Peyer's patch (tissue), 4 donors: ENCODE results near the gene PSMB2. TPM values are rescaled to one million over a fixed set of nuclear protein-coding genes. Genes with fewer than 3 reads are reported as not detected.

ENCODE experiments used
- DNase-seq, 3 donors: peaks; one replicate each; pipeline ENCODE4 v3.0.0-alpha.2; 2017 to 2019
- H3K27ac ChIP-seq, 4 donors: fragments of 200-600 bp; sonication (generic); one replicate each; pipeline ENCODE4 v1.5.1; 2016 to 2019
- H3K27me3 ChIP-seq, 2 donors: fragments of 200-600 bp; sonication (generic); one replicate each; pipeline ENCODE4 v1.5.1; 2019
- H3K36me3 ChIP-seq, 3 donors: fragments of 200-600 bp; sonication (generic); one replicate each; pipeline ENCODE4 v1.5.1; 2016 to 2019
- H3K4me1 ChIP-seq, 4 donors: fragments of 200-600 bp; sonication (generic); one replicate each; pipeline ENCODE4 v1.5.1; 2016 to 2019
- H3K4me3 ChIP-seq, 4 donors: fragments of 200-600 bp; sonication (generic); 1 replicate in 3 of 4; 2 replicates in 1 of 4; pipeline ENCODE4 v1.5.1; 2016 to 2019; ENCODE audit warnings: mild to moderate bottlenecking in 1 of 4
- H3K9me3 ChIP-seq, 4 donors: fragments of 200-600 bp; sonication (generic); one replicate each; pipeline ENCODE4 v1.5.1; 2016 to 2019; ENCODE audit warnings: mild to moderate bottlenecking in 1 of 4
- POLR2A ChIP-seq, 2 donors: fragments of 450-650 bp; IDR thresholded peaks; one replicate each; pipeline ENCODE4 v1.5.1; 2017; ENCODE audit warnings: antibody characterized with exemption in 2 of 2, mild to moderate bottlenecking in 2 of 2, moderate library complexity in 2 of 2
- total RNA-seq, 4 donors: library from RNA; depleted of rRNA; stranded (reverse); fragments of >200 nt; gene quantifications; one replicate each; pipeline ENCODE4 v1.1.0, GENCODE V29; 2016
- TF ChIP-seq, protein P1 (sequence below), 6 experiments: fragments of 450-650 bp in 4 of 6; fragments of 200-600 bp in 2 of 6; sonication (generic) in 1 of 6; IDR thresholded peaks; one replicate each; pipeline ENCODE4 v1.5.1; 2017 to 2019; ENCODE audit warnings: antibody characterized with exemption in 6 of 6, mild to moderate bottlenecking in 3 of 6, moderate library complexity in 1 of 6

PSMB2 gene
- total RNA-seq, 4 donors from 2014 or later, result 31.5 to 79.2 (median 42.6) TPM

DNA sequence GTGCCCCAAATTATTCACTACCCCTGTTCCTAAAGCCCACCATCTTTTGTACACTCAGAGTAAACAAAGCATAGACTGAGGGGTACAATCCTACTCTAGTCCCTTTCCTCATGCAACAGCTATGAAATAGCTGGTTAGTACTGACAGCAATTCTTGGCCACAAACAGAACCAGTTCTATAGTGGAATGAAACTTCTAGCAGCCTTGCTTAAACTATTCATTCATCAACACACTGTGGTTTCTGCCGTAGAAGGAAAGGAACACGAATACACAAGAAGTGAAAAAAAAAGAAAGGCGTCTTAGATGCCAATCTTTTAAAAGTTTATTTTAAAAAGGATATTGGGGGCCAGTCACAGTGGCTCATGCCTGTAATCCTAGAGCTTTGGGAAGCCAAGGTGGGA, 9.9 kb downstream of the PSMB2 start:
- no peaks in the 10 kb centered on the region for H3K9me3 ChIP-seq
- peaks cover 0 to 5% (median 0%) of the 10 kb centered on the region in 4 donors for H3K4me1 ChIP-seq

DNA sequence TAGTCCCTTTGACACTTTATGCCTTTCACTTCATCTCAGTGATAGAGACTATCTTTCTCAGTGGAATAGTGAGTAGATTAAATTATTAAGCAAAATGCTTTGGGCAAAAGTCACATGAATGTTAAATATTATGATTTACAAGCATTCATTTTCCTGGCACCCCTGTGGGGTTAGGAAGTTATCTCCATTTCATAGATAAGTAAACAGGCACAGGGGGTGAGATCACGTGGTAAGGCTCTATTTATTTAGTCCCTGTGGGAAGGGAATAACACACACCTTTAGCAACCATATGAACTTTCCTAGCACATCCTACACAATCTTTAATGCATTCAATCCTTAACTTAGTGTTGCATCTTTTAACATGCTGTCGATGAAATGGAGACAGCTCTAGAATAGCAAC, 12.3 kb downstream of the PSMB2 start:
- TF ChIP-seq, protein P1, sequence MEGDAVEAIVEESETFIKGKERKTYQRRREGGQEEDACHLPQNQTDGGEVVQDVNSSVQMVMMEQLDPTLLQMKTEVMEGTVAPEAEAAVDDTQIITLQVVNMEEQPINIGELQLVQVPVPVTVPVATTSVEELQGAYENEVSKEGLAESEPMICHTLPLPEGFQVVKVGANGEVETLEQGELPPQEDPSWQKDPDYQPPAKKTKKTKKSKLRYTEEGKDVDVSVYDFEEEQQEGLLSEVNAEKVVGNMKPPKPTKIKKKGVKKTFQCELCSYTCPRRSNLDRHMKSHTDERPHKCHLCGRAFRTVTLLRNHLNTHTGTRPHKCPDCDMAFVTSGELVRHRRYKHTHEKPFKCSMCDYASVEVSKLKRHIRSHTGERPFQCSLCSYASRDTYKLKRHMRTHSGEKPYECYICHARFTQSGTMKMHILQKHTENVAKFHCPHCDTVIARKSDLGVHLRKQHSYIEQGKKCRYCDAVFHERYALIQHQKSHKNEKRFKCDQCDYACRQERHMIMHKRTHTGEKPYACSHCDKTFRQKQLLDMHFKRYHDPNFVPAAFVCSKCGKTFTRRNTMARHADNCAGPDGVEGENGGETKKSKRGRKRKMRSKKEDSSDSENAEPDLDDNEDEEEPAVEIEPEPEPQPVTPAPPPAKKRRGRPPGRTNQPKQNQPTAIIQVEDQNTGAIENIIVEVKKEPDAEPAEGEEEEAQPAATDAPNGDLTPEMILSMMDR (IDR thresholded peaks at IDR 0.05), result no peak
- TF ChIP-seq POLR2A (IDR thresholded peaks at IDR 0.05), result no peak
- Histone ChIP-seq H3K4me1 (peaks cover 0 to 5% (median 0%) of the 10 kb centered on the region in 4 donors), H3K9me3 (no peaks in the 10 kb centered on the region), H3K36me3 (peaks cover 0 to 69% (median 0%) of the 10 kb centered on the region in 3 donors), H3K4me3 (no peak overlapping the region), H3K27me3 (no peaks in the 10 kb centered on the region), H3K27ac (no peak overlapping the region)
- no peak for DNase-seq

More for the DNA sequence above, 9.9 kb downstream of the PSMB2 start:
- TF ChIP-seq, protein P1 (IDR thresholded peaks at IDR 0.05), result no peak
- TF ChIP-seq POLR2A (IDR thresholded peaks at IDR 0.05), result no peak
- no peaks in the 10 kb centered on the region for H3K27me3 ChIP-seq
- no peak overlapping the region for H3K4me3 ChIP-seq
- H3K27ac ChIP-seq, result no peak overlapping the region
- no peak for DNase-seq
- H3K36me3 ChIP-seq, result peaks cover 0 to 80% (median 0%) of the 10 kb centered on the region in 3 donors

- Histone ChIP-seq H3K27me3 (no peaks in the 10 kb centered on the region), H3K9me3 (no peaks in the 10 kb centered on the region), H3K4me1 (no peaks in the 10 kb centered on the region), H3K27ac (no peak overlapping the region), H3K4me3 (no peak overlapping the region), H3K36me3 (peaks cover 0 to 36% (median 0%) of the 10 kb centered on the region in 3 donors)
- no peak for TF ChIP-seq POLR2A (IDR thresholded peaks at IDR 0.05)
- TF ChIP-seq, protein P1 (IDR thresholded peaks at IDR 0.05), result no peak
- DNase-seq, result no peak
Observed at GRCh38 chr1:35623832-35624231, 17.5 kb downstream of the PSMB2 start.

- H3K4me1 ChIP-seq, result no peaks in the 10 kb centered on the region
Observed at GRCh38 chr1:35622510-35623178, 18.7 kb downstream of the PSMB2 start.

GRCh38 chr1:35619237-35620121, 21.8 kb downstream of the PSMB2 start:
- DNase-seq, result no peak
- Histone ChIP-seq H3K27ac (no peak overlapping the region), H3K4me1 (no peaks in the 10 kb centered on the region), H3K9me3 (no peaks in the 10 kb centered on the region), H3K4me3 (no peak overlapping the region), H3K27me3 (no peaks in the 10 kb centered on the region), H3K36me3 (peaks cover 0 to 25% (median 0%) of the 10 kb centered on the region in 3 donors)
- TF ChIP-seq, protein P1 (IDR thresholded peaks at IDR 0.05), result no peak

More at GRCh38 chr1:35622510-35623178, 18.7 kb downstream of the PSMB2 start:
- no peaks in the 10 kb centered on the region for H3K27me3 ChIP-seq
- H3K4me3 ChIP-seq, result no peak overlapping the region
- TF ChIP-seq, protein P1 (IDR thresholded peaks at IDR 0.05), result no peak
- TF ChIP-seq POLR2A (IDR thresholded peaks at IDR 0.05), result no peak
- H3K9me3 ChIP-seq, result no peaks in the 10 kb centered on the region
- H3K36me3 ChIP-seq, result peaks cover 0 to 35% (median 0%) of the 10 kb centered on the region in 3 donors
- H3K27ac ChIP-seq, result no peak overlapping the region
- DNase-seq, result no peak
